Adrenal gland (tissue), 12 donors: Measurements from ENCODE around the gene ZXDB. TPM values are rescaled to one million over a fixed set of nuclear protein-coding genes. Genes with fewer than 3 reads are reported as not detected.

Experiments used
- DNase-seq, 7 donors: peaks; one replicate each; pipeline ENCODE4 v3.0.0-alpha.2; 2019 to 2020
- H3K27ac ChIP-seq, 5 donors: fragments of 200-600 bp; sonication (generic) in 4 of 5; 1 replicate in 3 of 5; 2 replicates in 2 of 5; pipeline versions ENCODE4 v1.5.1 to v1.8.0; 2016 to 2020; ENCODE audit warnings: mild to moderate bottlenecking in 1 of 5
- H3K27me3 ChIP-seq: fragments of 200-600 bp; 2 replicates; pipeline ENCODE4 v1.8.0; 2021
- H3K36me3 ChIP-seq, 2 donors: fragments of 200-600 bp; replicated peaks in 1 of 2; 1 replicate in 1 of 2; 2 replicates in 1 of 2; pipeline versions ENCODE4 v1.5.1 to v1.8.0; 2018 to 2022
- H3K4me1 ChIP-seq, 2 donors: fragments of 200-600 bp; replicated peaks in 1 of 2; 1 replicate in 1 of 2; 2 replicates in 1 of 2; pipeline versions ENCODE4 v1.5.1 to v1.8.0; 2018 to 2021
- H3K4me3 ChIP-seq, 4 donors: fragments of 200-600 bp; sonication (generic) in 3 of 4; one replicate each; pipeline ENCODE4 v1.5.1; 2016 to 2018
- H3K9me3 ChIP-seq, 3 donors: fragments of 200-600 bp; sonication (generic) in 1 of 3; replicated peaks in 1 of 3; 1 replicate in 2 of 3; 2 replicates in 1 of 3; pipeline versions ENCODE4 v1.5.1 to v1.8.0; 2016 to 2021
- CTCF ChIP-seq, 6 experiments: fragments of 450-650 bp in 4 of 6; fragments of 200-600 bp in 2 of 6; sonication (generic) in 1 of 6; IDR thresholded peaks; 1 replicate in 5 of 6; 2 replicates in 1 of 6; pipeline versions ENCODE4 v1.5.1 to v1.8.0; 2016 to 2021; ENCODE audit warnings: antibody characterized with exemption in 6 of 6, mild to moderate bottlenecking in 2 of 6, moderate library complexity in 1 of 6
- POLR2A ChIP-seq, 2 donors: fragments of 450-650 bp; IDR thresholded peaks; one replicate each; pipeline ENCODE4 v1.6.1; 2017; ENCODE audit warnings: antibody characterized with exemption in 2 of 2, mild to moderate bottlenecking in 2 of 2, moderate library complexity in 1 of 2
- intact Hi-C, 2 donors: fragments of 100-400 bp; cut with DNase I; formaldehyde crosslinking; loops; one replicate each; pipeline versions ENCODE4 v1.14.1 to v1.15.0; 2022 to 2023
- polyA plus RNA-seq, 3 donors: library from polyadenylated mRNA; stranded (reverse); fragments of 200-250 nt in 2 of 3; fragments of 350-450 nt in 1 of 3; fragmentation: Illumina TruSeq in 1 of 3; extraction: RNeasy Lipid Tissue Mini Kit (QIAGEN cat#74804) in 1 of 3; gene quantifications; one replicate each; pipeline ENCODE4 v1.2.3, GENCODE V29; 2013 to 2014
- total RNA-seq, 9 donors: library from RNA; depleted of rRNA in 4 of 9; stranded (reverse); fragments of >200 nt in 4 of 9; fragments of 120-200 nt in 1 of 9; fragmentation: NEBNext Ultra II Directional in 1 of 9; extraction: Animal tissue kit (Norgen Biotek cat#: 25700) in 1 of 9; gene quantifications; one replicate each; pipeline versions ENCODE4 v1.1.0 to v1.2.4, GENCODE V29; 2013 to 2023
- donor health status: healthy with polysubstance abuse.
- donor health status: Bipolar disorder and iron deficiency.
- donor health status: DM: yes; HTN: yes; CAD: no.
- donor health status: DM: no; HTN: no; CAD: no.
- donor health status: DM: no; HTN: no; CAD: no.
- donor health status: DM: yes; HTN: yes; CAD: no.

Gene ZXDB
- total and polyA plus RNA-seq, 12 donors: 1.4 to 31.3 (median 6.6) TPM

GRCh38 chrX:57647020-57647419, 55.2 kb downstream of the ZXDB start:
- H3K4me1 ChIP-seq: no peaks in the 10 kb centered on the region
- no peaks in the 10 kb centered on the region for H3K36me3 ChIP-seq
- no peak overlapping the region for H3K4me3 ChIP-seq
- no peak overlapping the region for H3K27ac ChIP-seq
- intact Hi-C loops: no loop called here
- no peaks in the 10 kb centered on the region for H3K9me3 ChIP-seq
- H3K27me3 ChIP-seq: no peaks in the 10 kb centered on the region
- no peak for DNase-seq
- TF ChIP-seq CTCF (IDR thresholded peaks at IDR 0.05) (no peak), POLR2A (IDR thresholded peaks at IDR 0.05) (no peak)

Other genes starting within 250 kb of the ZXDB start
- gene NLRP2B, start 88.2 kb downstream of the ZXDB start, total RNA-seq: under 1 TPM in 1 of 9 donors, not detected in 8; 0.24 TPM
- not detected for gene NLRP2B, start 88.2 kb downstream of the ZXDB start, polyA plus RNA-seq